Measurements from ENCODE around the gene GPR84.

The GPR84 gene

DNA sequence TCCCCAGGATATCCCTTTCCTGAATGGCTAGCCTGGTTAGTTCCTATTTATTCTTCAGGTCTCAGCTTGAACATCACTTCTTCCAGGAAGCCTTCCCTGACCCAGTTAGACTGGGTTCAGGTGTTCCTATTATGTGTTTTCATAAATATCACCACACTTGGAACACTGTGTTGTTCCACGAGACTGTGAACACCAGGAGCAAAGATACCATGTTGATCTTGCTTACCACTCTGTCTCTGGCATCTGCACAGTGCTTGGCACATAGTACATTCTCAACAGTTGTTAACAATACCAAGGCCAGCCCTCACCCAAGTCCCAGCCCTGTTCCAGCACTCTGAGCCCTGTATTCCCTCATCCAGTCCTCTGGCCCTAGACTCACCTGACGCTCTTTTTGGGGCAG, 33.9 kb upstream of the GPR84 start:
- Histone ChIP-seq H3K36me3 (ENCODE audit: control insufficient read depth, low read length) (no peaks in the 10 kb centered on the region), H4K20me1 (ENCODE audit: control insufficient read depth, insufficient read depth, low read depth, low read length) (no peaks in the 10 kb centered on the region), H3K9me3 (ENCODE audit: control insufficient read depth, insufficient read depth, low read length) (no peaks in the 10 kb centered on the region), H3K27me3 (ENCODE audit: control insufficient read depth, low read length) (peaks cover 4% of the 10 kb centered on the region), H3K79me2 (ENCODE audit: control insufficient read depth, low read length) (no peaks in the 10 kb centered on the region), H3K4me1 (ENCODE audit: control insufficient read depth, low read length) (peaks cover 4% of the 10 kb centered on the region; the same call in 1 of the 2 replicates), H3K4me2 (ENCODE audit: low read length) (no peak overlapping the region), H3K9me2 (replicated peaks; ENCODE audit: control insufficient read depth, low read length) (no peaks in the 10 kb centered on the region), H3K4me3 (ENCODE audit: low read length) (no peak overlapping the region), H3K27ac (ENCODE audit: low read depth, low read length) (no peak overlapping the region), H3F3A (ENCODE audit: control insufficient read depth, insufficient read depth) (no peaks in the 10 kb centered on the region)
- no peak for TF ChIP-seq EZH2phosphoT487 (IDR thresholded peaks at IDR 0.05; ENCODE audit: borderline replicate concordance, low read length)
- no peak for TF ChIP-seq CTCF (IDR thresholded peaks at IDR 0.05; ENCODE audit: low read depth, low read length, poor library complexity, severe bottlenecking)

- Histone ChIP-seq H3K27ac (ENCODE audit: low read depth, low read length) (no peak overlapping the region), H3K36me3 (ENCODE audit: control insufficient read depth, low read length) (no peaks in the 10 kb centered on the region), H3K9me3 (ENCODE audit: control insufficient read depth, insufficient read depth, low read length) (no peaks in the 10 kb centered on the region), H3K27me3 (ENCODE audit: control insufficient read depth, low read length) (no peaks in the 10 kb centered on the region; the same call in 1 of the 2 replicates), H3K4me2 (ENCODE audit: low read length) (no peak overlapping the region), H3K79me2 (ENCODE audit: control insufficient read depth, low read length) (no peaks in the 10 kb centered on the region), H4K20me1 (ENCODE audit: control insufficient read depth, insufficient read depth, low read depth, low read length) (no peaks in the 10 kb centered on the region), H3K9me2 (replicated peaks; ENCODE audit: control insufficient read depth, low read length) (no peaks in the 10 kb centered on the region), H3F3A (ENCODE audit: control insufficient read depth, insufficient read depth) (no peaks in the 10 kb centered on the region), H3K4me1 (ENCODE audit: control insufficient read depth, low read length) (peaks cover 4% of the 10 kb centered on the region; the same call in 1 of the 2 replicates), H3K4me3 (ENCODE audit: low read length) (no peak overlapping the region)
- TF ChIP-seq CTCF (IDR thresholded peaks at IDR 0.05; ENCODE audit: low read depth, low read length, poor library complexity, severe bottlenecking) (no peak), EZH2phosphoT487 (IDR thresholded peaks at IDR 0.05; ENCODE audit: borderline replicate concordance, low read length) (no peak)
Observed at GRCh38 chr12:54397157-54397556, 32.9 kb upstream of the GPR84 start.

- no peaks in the 10 kb centered on the region for H3K9me3 ChIP-seq (ENCODE audit: control insufficient read depth, insufficient read depth, low read length)
- no peak overlapping the region for H3K4me3 ChIP-seq (ENCODE audit: low read length)
- H3K27me3 ChIP-seq (ENCODE audit: control insufficient read depth, low read length) = no peaks in the 10 kb centered on the region; the same call in 1 of the 2 replicates
- H3K27ac ChIP-seq (ENCODE audit: low read depth, low read length) = no peak overlapping the region
- no peaks in the 10 kb centered on the region for H3K79me2 ChIP-seq (ENCODE audit: control insufficient read depth, low read length)
- H4K20me1 ChIP-seq (ENCODE audit: control insufficient read depth, insufficient read depth, low read depth, low read length) = no peaks in the 10 kb centered on the region
- no peaks in the 10 kb centered on the region for H3K36me3 ChIP-seq (ENCODE audit: control insufficient read depth, low read length)
- H3K4me1 ChIP-seq (ENCODE audit: control insufficient read depth, low read length) = peaks cover 12% of the 10 kb centered on the region
- no peaks in the 10 kb centered on the region for H3F3A ChIP-seq (ENCODE audit: control insufficient read depth, insufficient read depth)
- TF ChIP-seq CTCF (IDR thresholded peaks at IDR 0.05; ENCODE audit: low read depth, low read length, poor library complexity, severe bottlenecking) (no peak), EZH2phosphoT487 (IDR thresholded peaks at IDR 0.05; ENCODE audit: borderline replicate concordance, low read length) (no peak)
- H3K4me2 ChIP-seq (ENCODE audit: low read length) = no peak overlapping the region
- no peaks in the 10 kb centered on the region for H3K9me2 ChIP-seq (replicated peaks; ENCODE audit: control insufficient read depth, low read length)
Observed at GRCh38 chr12:54395545-54395944, 31.3 kb upstream of the GPR84 start.

Measured in DOHH2 (cell line).